H9 (cell line): Measurements from ENCODE around the gene MALL. TPM values are rescaled to one million over a fixed set of nuclear protein-coding genes. Genes with fewer than 3 reads are reported as not detected.

Experiments used
- DNase-seq: peaks from one replicate; pipeline ENCODE4 v3.0.0-alpha.2; 2017
- H2AFZ ChIP-seq: one replicate; pipeline ENCODE4 v1.6.1; 2013; ENCODE audit warnings: mild to moderate bottlenecking, low read length, control low read depth, moderate library complexity
- H2AK5ac ChIP-seq: 2 replicates; pipeline ENCODE4 v1.6.1; 2013; ENCODE audit warnings: low read length, control low read depth, mixed read lengths; ENCODE audit not compliant: insufficient read length
- H2BK120ac ChIP-seq: one replicate; pipeline ENCODE4 v1.6.1; 2013; ENCODE audit warnings: low read depth, mild to moderate bottlenecking, low read length, control low read depth, inconsistent platforms; ENCODE audit not compliant: poor library complexity, severe bottlenecking
- H2BK12ac ChIP-seq: 2 replicates; pipeline ENCODE4 v1.6.1; 2013; ENCODE audit warnings: low read length, control low read depth, mixed read lengths, low read depth; ENCODE audit not compliant: insufficient read length
- H2BK15ac ChIP-seq: 2 replicates; pipeline ENCODE4 v1.6.1; 2013; ENCODE audit warnings: low read depth, low read length, control low read depth
- H2BK20ac ChIP-seq: one replicate; pipeline ENCODE4 v1.6.1; 2013; ENCODE audit warnings: low read depth, mild to moderate bottlenecking, low read length, control low read depth, inconsistent platforms; ENCODE audit not compliant: poor library complexity, severe bottlenecking
- H2BK5ac ChIP-seq: 2 replicates; pipeline ENCODE4 v1.6.1; 2013; ENCODE audit warnings: low read length, control low read depth, mixed read lengths; ENCODE audit not compliant: insufficient read length
- H3K14ac ChIP-seq: 2 replicates; pipeline ENCODE4 v1.6.1; 2013; ENCODE audit warnings: low read length, control low read depth; ENCODE audit not compliant: insufficient read depth
- H3K18ac ChIP-seq: 2 replicates; pipeline ENCODE4 v1.6.1; 2013; ENCODE audit warnings: low read depth, mild to moderate bottlenecking, mixed read lengths, low read length, control low read depth; ENCODE audit not compliant: insufficient read length
- H3K23ac ChIP-seq: 2 replicates; pipeline ENCODE4 v1.6.1; 2013; ENCODE audit warnings: low read length, control low read depth, mixed read lengths, low read depth; ENCODE audit not compliant: insufficient read length
- H3K23me2 ChIP-seq: 2 replicates; pipeline ENCODE4 v1.6.1; 2013; ENCODE audit warnings: low read depth, mild to moderate bottlenecking, mixed read lengths, low read length, control low read depth; ENCODE audit not compliant: insufficient read length, poor library complexity, severe bottlenecking
- H3K27ac ChIP-seq: 2 replicates; pipeline ENCODE4 v1.5.1; 2013; ENCODE audit warnings: low read length, control low read depth, mixed read lengths, low read depth; ENCODE audit not compliant: insufficient read length
- H3K27me3 ChIP-seq: 2 replicates; pipeline ENCODE4 v1.6.1; 2013; ENCODE audit warnings: low read length, control low read depth, inconsistent platforms; ENCODE audit not compliant: insufficient read depth
- H3K4ac ChIP-seq: 2 replicates; pipeline ENCODE4 v1.6.1; 2013; ENCODE audit warnings: low read depth, mild to moderate bottlenecking, control low read depth, inconsistent platforms, low read length, moderate library complexity
- H3K4me1 ChIP-seq: 2 replicates; pipeline ENCODE4 v1.6.1; 2013; ENCODE audit warnings: low read length, control low read depth, inconsistent platforms; ENCODE audit not compliant: insufficient read depth
- H3K4me2 ChIP-seq: 2 replicates; pipeline ENCODE4 v1.6.1; 2013; ENCODE audit warnings: low read length, control low read depth, mixed read lengths; ENCODE audit not compliant: insufficient read length, insufficient read depth
- H3K56ac ChIP-seq: 2 replicates; pipeline ENCODE4 v1.6.1; 2013; ENCODE audit warnings: low read depth, mild to moderate bottlenecking, mixed read lengths, low read length, control low read depth; ENCODE audit not compliant: insufficient read length
- H3K79me1 ChIP-seq: 2 replicates; pipeline ENCODE4 v1.6.1; 2013; ENCODE audit warnings: low read depth, mild to moderate bottlenecking, moderate library complexity, low read length, control low read depth, inconsistent platforms; ENCODE audit not compliant: insufficient read depth, poor library complexity, severe bottlenecking
- H3K79me2 ChIP-seq: 2 replicates; pipeline ENCODE4 v1.6.1; 2013; ENCODE audit warnings: low read length, control low read depth, inconsistent platforms; ENCODE audit not compliant: insufficient read depth
- H3K9ac ChIP-seq: 2 replicates; pipeline ENCODE4 v1.6.1; 2013; ENCODE audit warnings: low read length, control low read depth, mixed read lengths; ENCODE audit not compliant: insufficient read length; ENCODE audit errors: extremely low read depth
- H3K9me3 ChIP-seq: one replicate; pipeline ENCODE4 v1.6.1; 2013; ENCODE audit warnings: low read depth, low read length, inconsistent platforms; ENCODE audit not compliant: control insufficient read depth
- H3T11ph ChIP-seq: one replicate; pipeline ENCODE4 v1.6.1; 2013; ENCODE audit warnings: mild to moderate bottlenecking, low read length, control low read depth, inconsistent platforms
- H4K20me1 ChIP-seq: one replicate; pipeline ENCODE4 v1.6.1; 2013; ENCODE audit not compliant: control insufficient read depth, insufficient read length, insufficient read depth
- H4K5ac ChIP-seq: 2 replicates; pipeline ENCODE4 v1.6.1; 2013; ENCODE audit warnings: low read depth, mild to moderate bottlenecking, mixed read lengths, low read length, control low read depth; ENCODE audit not compliant: insufficient read length
- H4K8ac ChIP-seq: replicated peaks from 2 replicates; pipeline ENCODE4 v1.6.1; 2013; ENCODE audit warnings: low read length, control low read depth, mixed read lengths, low read depth; ENCODE audit not compliant: insufficient read length
- H4K91ac ChIP-seq: 2 replicates; pipeline ENCODE4 v1.6.1; 2013; ENCODE audit warnings: low read depth, mild to moderate bottlenecking, moderate library complexity, mixed read lengths, low read length, control low read depth; ENCODE audit not compliant: insufficient read length
- H3K27ac Mint-ChIP-seq, 3 experiments: 2 replicates in 2 of 3; 3 replicates in 1 of 3; pipeline ENCODE4 v1.8.0; 2020 to 2021; ENCODE audit warnings: mixed read lengths in 3 of 3, mild to moderate bottlenecking in 1 of 3, moderate library complexity in 1 of 3
- H3K27me3 Mint-ChIP-seq: 2 replicates; pipeline ENCODE4 v1.8.0; 2021; ENCODE audit warnings: low read depth, mild to moderate bottlenecking, moderate library complexity, mixed read lengths
- H3K36me3 Mint-ChIP-seq, 3 experiments: 2 replicates in 2 of 3; 3 replicates in 1 of 3; pipeline ENCODE4 v1.8.0; 2020 to 2021; ENCODE audit warnings: low read depth in 3 of 3, mixed read lengths in 3 of 3; ENCODE audit not compliant: insufficient read depth in 1 of 3
- H3K4me1 Mint-ChIP-seq, 2 experiments: 2 replicates each; pipeline ENCODE4 v1.8.0; 2020; ENCODE audit warnings: mixed read lengths in 2 of 2
- H3K4me3 Mint-ChIP-seq, 2 experiments: 2 replicates in 1 of 2; 3 replicates in 1 of 2; pipeline ENCODE4 v1.8.0; 2020 to 2021; ENCODE audit warnings: mild to moderate bottlenecking in 2 of 2, mixed read lengths in 2 of 2, moderate library complexity in 1 of 2
- H3K9me3 Mint-ChIP-seq, 2 experiments: 2 replicates in 1 of 2; 3 replicates in 1 of 2; pipeline ENCODE4 v1.8.0; 2020; ENCODE audit warnings: mild to moderate bottlenecking in 2 of 2, mixed read lengths in 2 of 2, moderate library complexity in 1 of 2
- WGBS: extraction: QIAGEN DNeasy Blood & Tissue Kit; methylation state at CpG from one replicate; pipeline ENCODE4 v1.1.7; 2013; ENCODE audit warnings: missing lambda C conversion rate, low lambda C conversion rate, mixed read lengths; ENCODE audit not compliant: insufficient read length; ENCODE audit errors: extremely low coverage; 5-methylcytosine and 5-hydroxymethylcytosine counted together
- total RNA-seq: library from RNA; stranded (reverse); gene quantifications from 2 replicates; pipeline ENCODE4 v1.2.1, GENCODE V29; 2021
- TF ChIP-seq, protein P1 (sequence below): fragments of 200-600 bp; sonication (generic); conservative IDR thresholded peaks from 3 replicates; pipeline ENCODE4 v1.8.0; 2021; ENCODE audit warnings: antibody characterized with exemption, mild to moderate bottlenecking

MALL gene
- total RNA-seq, 1 experiment from 2014 or later, result 5.0 TPM

DNA sequence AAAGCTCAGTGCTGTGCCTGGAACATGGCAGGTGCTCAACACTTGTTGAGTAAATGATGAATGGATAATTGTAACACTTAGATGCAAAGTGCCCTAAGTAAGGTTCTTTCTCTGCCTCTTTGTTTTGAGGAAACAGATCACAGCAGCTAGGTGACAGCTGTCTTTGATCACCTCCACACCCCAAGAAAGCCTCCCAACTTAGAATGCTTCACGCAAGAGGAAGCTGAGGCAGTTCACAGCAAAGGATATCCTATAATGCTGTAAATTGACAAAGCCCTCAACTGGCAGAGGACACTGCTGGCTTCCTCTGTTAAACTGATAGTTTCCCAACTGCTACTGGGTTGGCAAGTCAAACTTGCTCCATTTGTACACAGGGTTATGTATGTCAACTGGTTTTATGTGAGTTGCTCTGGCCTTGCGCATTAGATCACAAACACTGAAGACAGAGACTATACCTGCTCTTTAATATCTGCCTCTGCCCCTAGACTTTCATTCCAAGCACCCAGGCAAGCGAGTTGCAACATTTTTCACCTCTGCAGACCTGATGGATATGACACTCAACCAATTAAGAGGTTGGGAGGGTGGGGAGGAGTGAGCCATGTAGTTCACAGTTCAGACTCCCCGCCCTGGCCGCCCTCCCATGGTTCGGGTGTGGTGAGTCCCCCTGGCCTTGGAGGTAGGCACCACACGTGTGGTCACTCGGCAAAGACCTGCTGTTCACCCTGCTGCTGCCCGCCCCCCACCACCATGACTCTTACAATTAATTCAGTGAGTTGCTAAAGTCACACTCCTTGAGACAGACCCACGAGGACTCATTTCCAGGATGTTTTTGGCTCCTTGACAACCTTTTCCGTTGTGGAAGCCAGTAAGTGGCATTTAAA, 4.8 kb upstream of the MALL start:
- no peak overlapping the region for H4K5ac ChIP-seq
- H3K9ac ChIP-seq, result no peak overlapping the region
- no peaks in the 10 kb centered on the region for H3K9me3 ChIP-seq
- H3K27me3 Mint-ChIP-seq, result peaks cover 51% of the 10 kb centered on the region
- no peak overlapping the region for H3K14ac ChIP-seq
- H4K8ac ChIP-seq, result no peak overlapping the region
- no peaks in the 10 kb centered on the region for H3K79me1 ChIP-seq
- H3K27me3 ChIP-seq, result peaks cover 2% of the 10 kb centered on the region; the same call in 1 of the 2 replicates
- no peaks in the 10 kb centered on the region for H4K20me1 ChIP-seq
- no CpG with 5 or more reads among the region's 11 CpGs for WGBS
- H3K4me1 ChIP-seq, result peaks cover 3% of the 10 kb centered on the region; the same call in 1 of the 2 replicates
- no peak for DNase-seq
- H2AFZ ChIP-seq, result no peak overlapping the region
- TF ChIP-seq, protein P1, sequence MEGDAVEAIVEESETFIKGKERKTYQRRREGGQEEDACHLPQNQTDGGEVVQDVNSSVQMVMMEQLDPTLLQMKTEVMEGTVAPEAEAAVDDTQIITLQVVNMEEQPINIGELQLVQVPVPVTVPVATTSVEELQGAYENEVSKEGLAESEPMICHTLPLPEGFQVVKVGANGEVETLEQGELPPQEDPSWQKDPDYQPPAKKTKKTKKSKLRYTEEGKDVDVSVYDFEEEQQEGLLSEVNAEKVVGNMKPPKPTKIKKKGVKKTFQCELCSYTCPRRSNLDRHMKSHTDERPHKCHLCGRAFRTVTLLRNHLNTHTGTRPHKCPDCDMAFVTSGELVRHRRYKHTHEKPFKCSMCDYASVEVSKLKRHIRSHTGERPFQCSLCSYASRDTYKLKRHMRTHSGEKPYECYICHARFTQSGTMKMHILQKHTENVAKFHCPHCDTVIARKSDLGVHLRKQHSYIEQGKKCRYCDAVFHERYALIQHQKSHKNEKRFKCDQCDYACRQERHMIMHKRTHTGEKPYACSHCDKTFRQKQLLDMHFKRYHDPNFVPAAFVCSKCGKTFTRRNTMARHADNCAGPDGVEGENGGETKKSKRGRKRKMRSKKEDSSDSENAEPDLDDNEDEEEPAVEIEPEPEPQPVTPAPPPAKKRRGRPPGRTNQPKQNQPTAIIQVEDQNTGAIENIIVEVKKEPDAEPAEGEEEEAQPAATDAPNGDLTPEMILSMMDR, result no peak
- no peak overlapping the region for H3K27ac Mint-ChIP-seq
- H2BK15ac ChIP-seq, result no peak overlapping the region
- no peak overlapping the region for H2AK5ac ChIP-seq
- H2BK20ac ChIP-seq, result no peak overlapping the region
- no peak overlapping the region for H2BK12ac ChIP-seq
- no peak overlapping the region for H3K56ac ChIP-seq
- H3K4me3 Mint-ChIP-seq, result no peak overlapping the region
- H3K4ac ChIP-seq, result no peak overlapping the region
- H3K36me3 Mint-ChIP-seq, result no peaks in the 10 kb centered on the region
- H3K9me3 Mint-ChIP-seq, result no peaks in the 10 kb centered on the region
- no peak overlapping the region for H3K23ac ChIP-seq
- H3K4me2 ChIP-seq, result no peak overlapping the region
- H4K91ac ChIP-seq, result no peak overlapping the region
- H3K27ac ChIP-seq, result no peak overlapping the region
- peaks cover 7% of the 10 kb centered on the region for H3K23me2 ChIP-seq
- H3T11ph ChIP-seq, result no peak overlapping the region
- H2BK120ac ChIP-seq, result no peak overlapping the region
- H3K4me1 Mint-ChIP-seq, result peaks cover 7 to 13% of the 10 kb centered on the region in 2 experiments; a peak in 2 of 4 replicates
- H2BK5ac ChIP-seq, result no peak overlapping the region
- no peaks in the 10 kb centered on the region for H3K79me2 ChIP-seq
- no peak overlapping the region for H3K18ac ChIP-seq
